ENCODE data around the gene FBXW11.
"Not testable (repeated sequence)": the region's sequence is repeated elsewhere in the genome, so short reads cannot be mapped to it uniquely, and the experiment has no call there.

FBXW11 gene

GRCh38 chr5:172006321-172007174 is at the start of gene FBXW11:
Gene FBXW11 (minus strand): TSS chr5:172006638. CDS start chr5:172006502, 136 bp downstream.
- DNase-seq: peak; percentile 94

- DNase-seq: no peak
These were observed 49.6 kb upstream of the FBXW11 start for GRCh38 chr5:172055996-172056395.

DNA sequence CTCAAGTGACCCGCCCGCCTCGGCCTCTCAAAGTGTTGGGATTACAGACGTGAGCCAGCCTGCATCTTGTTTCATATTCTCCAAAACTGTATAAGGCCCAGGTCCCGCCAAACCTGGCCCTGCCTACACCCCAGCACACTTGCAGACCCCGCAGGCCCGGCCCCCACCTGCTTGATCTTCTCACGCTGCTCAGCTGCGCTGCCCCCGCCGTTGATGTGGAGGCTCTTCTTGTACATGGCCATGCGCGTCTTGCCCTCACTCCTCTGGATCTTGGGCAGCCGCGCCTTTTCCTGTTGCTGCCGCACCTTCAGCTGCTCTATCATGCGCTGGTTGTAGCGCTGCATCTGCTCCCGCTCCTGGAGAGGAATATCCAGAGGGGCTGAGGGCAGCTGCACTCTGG is 49.0 kb upstream of the FBXW11 start:
- DNase-seq: no peak

- no peak for DNase-seq
These were observed 48.2 kb upstream of the FBXW11 start for GRCh38 chr5:172054611-172055153.

DNA sequence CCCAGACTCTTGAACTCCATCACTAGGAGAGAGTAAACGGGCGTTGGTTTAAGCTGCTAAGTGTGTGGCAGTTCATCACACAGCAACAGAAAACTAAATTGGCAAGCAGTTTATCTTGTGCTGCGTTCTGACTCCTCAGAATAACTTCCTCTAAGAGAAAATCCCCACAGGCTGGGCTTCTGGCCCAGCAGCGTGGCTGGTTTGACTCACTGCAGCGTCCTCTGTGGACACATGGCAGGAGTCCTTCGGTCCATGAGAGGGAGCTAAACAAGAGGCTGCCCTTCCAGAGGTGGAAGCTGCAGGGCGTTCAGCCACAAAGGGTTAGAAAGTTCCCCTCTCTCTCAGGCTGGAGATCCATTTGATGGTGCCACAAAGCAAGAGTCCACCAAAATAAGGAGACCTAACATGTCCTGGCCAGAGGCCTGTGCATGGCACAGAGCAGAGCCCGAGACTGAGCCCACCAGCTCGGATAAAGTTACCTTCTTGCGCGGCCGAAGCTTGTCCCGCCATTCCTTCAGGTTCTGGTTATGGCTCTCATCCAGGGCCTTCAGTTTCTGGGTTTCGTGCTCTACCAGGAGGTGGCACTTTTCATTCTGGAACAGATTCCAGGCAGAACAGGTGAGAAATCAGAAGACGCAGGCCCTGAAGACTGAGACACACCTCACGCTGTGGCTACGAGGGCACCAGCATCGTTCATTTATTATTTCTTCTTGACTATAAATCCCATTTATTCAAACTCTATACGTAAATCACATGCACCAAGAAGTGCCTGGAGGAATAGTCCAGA is 46.2 kb upstream of the FBXW11 start:
- DNase-seq: no peak

GRCh38 chr5:172051643-172052339 is 45.4 kb upstream of the FBXW11 start:
- DNase-seq: no peak

DNA sequence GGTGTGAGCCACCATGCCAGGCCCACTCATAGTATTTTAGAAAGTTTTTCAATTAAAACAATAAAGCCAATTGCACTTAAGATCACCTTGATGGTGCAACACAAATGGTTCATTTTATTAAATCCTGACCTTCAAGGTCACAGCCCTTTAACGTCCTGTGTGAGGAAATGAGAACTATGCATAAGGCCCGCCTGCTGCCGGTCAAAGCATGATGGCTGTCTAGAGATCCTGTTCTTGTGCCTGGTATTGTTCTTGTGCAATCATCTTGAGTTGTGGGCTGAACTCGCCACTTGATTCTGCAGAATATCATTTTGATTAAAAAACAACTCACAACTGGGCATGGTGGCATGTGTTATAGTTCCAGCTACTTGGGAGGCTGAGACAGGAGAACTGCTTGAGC is 43.6 kb upstream of the FBXW11 start:
- DNase-seq: no peak

DNA sequence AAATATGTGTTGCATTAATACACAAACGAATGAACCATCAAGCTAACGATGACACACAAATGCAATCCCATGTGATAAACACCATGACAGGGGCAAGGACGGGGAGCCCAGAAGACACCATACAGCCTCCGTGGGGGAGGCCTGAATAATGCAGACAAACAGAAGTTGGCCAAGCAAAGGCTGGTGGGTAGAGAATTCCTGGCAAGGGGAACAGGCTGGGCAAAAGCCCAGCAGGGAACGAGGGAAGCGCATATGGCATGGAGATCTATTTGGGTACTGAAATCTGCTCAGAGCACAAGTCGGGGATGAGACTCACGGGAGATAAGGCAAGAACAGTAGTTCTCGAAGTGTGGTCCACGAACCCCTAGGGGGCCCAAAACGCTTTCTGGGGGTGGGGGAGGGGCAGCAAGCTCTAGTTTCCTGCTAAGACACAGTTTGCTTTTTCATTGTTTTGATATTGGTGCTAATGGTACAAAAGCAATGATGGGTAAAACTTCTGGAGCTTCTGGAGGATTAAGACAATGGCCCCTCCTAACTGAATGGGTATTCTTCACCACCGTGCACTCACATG is 42.9 kb upstream of the FBXW11 start:
- no peak for DNase-seq

- no peak for DNase-seq
These were observed 42.2 kb upstream of the FBXW11 start for GRCh38 chr5:172048539-172049101.

- no peak for DNase-seq
These were observed 41.7 kb upstream of the FBXW11 start for GRCh38 chr5:172048170-172048422.

DNA sequence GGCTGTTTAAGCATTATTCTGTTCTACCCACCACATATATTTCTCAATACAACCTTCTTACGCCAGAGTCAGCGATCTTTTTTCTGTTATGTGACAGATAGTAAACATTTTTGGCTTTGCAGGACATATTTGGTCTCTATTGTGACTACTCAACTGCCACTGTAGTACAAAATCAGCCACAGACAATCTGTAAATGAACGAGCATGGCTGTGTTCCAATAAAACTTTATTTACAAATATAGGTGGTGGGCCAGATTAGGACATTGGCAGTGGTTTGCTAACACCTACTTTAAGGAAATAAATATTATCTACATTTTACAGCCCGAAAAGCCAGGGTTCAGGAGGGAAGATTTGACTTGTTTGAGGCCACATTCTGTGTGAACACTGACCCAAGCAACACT is 40.2 kb upstream of the FBXW11 start:
- no peak for DNase-seq

DNA sequence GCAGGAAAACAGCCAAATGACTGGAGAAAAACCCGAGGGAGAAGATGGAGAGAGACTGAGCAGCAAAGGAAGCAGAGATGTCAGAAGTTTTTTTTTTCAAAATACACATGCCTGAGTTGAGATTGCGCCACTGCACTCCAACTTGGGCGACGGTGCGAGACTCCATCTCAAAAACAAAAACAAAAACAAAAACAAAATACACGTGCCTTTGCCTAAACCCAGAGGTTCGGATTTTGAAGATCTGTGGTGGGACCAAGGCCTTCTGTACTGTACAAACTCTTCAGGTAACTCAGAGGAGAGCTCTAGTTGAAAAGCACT is 38.8 kb upstream of the FBXW11 start:
- DNase-seq: no peak

DNA sequence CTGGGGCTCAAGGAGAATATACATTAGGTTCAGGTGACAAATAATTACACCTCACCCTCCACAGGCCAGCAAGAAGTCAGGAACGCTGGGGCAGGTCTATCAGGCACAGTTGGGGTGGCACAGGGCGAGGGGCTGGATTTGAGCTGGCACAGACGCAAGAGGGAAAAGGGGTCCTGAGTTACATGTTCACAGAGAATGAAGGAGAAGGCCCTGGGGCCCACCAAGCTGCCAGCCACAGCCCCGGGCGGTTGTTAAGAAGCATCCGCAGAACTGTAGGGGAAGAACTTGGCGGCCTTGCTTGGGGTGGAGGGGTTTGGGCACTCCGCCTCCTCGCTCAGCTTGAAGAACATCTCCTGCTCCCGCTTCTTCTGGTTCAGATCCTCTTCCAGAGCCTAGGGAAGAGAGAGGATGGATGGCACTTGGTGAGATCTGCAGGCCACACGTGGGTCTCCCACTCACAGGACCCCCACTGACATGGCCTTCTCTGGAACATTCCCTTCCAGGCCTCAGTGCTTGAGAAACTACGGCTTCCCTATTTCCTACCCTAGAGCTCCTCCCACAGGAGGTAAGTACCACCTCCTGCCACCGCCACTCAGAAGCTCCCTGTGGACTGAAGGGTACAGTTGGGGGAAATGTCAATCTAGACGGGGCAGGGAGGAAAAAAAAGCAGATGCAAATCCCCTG is 38.3 kb upstream of the FBXW11 start:
- DNase-seq: no peak

DNA sequence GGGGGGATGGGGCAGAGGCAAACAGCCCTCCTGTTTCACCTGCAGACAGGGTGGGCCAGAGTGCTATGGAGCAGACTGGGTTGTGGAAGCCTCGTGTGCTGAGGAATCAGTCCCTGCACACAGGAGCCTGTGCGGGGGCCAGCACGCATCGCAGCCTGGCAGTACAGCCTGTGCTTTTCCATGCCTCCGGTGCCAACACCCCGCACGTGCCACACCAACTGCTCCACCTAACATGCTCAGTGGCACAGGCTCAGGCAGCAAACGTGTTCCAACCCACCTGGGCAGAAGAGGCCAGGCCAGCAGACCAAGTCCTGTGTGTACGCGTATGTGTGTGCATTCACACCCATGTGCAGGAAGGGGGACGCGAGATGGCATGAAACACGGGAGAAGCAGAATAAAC is 37.4 kb upstream of the FBXW11 start:
- no peak for DNase-seq

DNA sequence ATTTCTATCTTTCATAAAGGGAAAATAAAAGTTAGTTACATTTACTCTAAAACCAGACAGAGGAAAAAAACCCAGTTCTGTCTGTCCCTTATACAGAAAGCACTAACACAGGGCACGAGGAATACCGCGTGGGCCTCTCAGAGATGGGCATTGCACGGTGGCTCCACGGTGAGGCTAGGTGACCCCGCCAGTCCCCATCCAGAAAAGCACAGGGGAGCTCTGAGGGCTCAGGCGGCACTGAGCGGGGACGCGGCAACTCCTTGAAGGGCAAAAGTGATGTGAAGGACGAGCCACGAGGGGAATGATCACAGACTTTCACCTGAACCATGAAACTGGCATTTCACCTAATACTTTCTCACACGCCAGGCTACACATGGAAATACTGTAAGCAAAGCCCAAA is 35.7 kb upstream of the FBXW11 start:
- DNase-seq: no peak

DNA sequence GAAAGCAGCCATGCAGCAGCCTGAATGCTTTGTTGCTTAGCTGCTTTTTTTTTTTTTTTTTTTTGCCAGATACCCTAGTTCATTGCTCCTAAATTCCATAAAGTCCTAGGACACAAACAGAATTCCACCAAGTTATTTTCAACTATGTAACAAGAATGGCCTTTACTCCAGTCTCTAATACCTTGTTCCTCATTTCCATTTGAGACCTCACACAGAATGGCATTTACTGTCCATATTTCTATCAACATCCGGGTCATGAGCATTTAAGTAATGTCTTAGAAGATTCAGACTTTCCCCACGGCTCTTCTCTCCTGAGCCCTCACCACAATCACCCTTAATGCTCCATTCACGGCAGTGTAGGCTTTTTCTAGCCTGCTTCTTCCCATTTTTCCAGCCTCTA is 31.7 kb upstream of the FBXW11 start:
- no peak for DNase-seq

- no peak for DNase-seq
These were observed 28.6 kb upstream of the FBXW11 start for GRCh38 chr5:172035049-172035448.

- DNase-seq: no peak
These were observed 25.5 kb upstream of the FBXW11 start for GRCh38 chr5:172031894-172032461.

GRCh38 chr5:172029876-172030275 is 23.4 kb upstream of the FBXW11 start:
- no peak for DNase-seq

DNA sequence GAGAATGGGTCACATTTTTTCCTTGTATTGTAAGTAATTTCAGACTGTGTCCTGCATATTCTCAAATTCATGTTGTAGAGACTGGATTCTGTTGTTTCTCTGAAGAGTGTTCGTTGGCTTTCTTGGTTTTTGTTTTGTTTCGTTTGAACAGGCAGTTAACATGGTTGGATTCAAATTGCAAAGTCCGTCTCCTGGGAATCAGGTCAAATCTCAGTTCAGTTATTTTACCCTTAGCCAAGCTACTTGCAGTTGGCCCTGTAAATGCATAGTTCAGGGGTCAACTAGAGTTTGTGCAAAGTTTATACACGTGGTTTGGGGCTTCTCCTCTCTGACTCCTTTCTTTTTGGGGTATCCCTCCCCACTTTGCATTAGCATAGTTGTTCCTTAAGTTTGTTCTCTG is 21.7 kb upstream of the FBXW11 start:
- no peak for DNase-seq

DNA sequence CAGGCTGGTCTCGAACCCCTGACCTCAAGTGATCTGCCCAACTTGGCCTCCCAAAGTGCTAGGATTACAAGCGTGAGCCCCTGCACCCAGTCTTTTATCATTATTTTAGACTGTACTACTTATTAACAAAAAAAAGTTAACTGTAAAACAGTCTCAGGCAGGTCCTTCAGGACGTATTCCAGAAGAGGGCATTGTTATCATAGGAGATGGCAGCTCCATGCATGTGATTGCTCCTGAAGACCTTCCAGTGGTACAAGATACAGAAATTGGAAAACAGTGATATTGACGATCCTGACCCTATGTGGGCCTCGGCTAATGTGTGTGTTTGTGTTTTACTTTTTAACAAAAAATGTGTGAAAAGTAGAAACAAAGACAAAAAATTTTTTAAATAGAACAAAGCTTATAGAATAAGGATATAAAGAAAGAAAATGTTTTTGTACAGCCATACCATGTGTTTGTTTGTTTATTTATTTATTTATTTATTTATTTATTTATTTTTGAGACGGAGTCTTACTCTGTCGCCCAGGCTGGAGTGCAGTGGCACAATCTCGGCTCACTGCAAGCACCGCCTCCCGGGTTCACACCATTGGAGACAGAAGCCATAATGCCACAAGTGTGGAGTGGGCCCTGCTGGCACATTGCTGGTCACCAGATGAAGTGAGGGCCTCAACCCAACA is 13.8 kb upstream of the FBXW11 start:
- not testable (repeated sequence) for DNase-seq

GRCh38 chr5:172015346-172015745 is 8.9 kb upstream of the FBXW11 start:
- DNase-seq: no peak
